Measurements from ENCODE around the gene GOLT1B. TPM values are rescaled to one million over a fixed set of nuclear protein-coding genes. Genes with fewer than 3 reads are reported as not detected.

Gene GOLT1B
- total RNA-seq, 1 donor from 2014 or later = 32.4 TPM

Other genes starting within 250 kb of the GOLT1B start
- gene SLCO1A2, start 166.9 kb upstream of the GOLT1B start, total RNA-seq (ENCODE audit: unreplicated experiment) = 2.1 TPM
- gene IAPP, start 128.9 kb upstream of the GOLT1B start, total RNA-seq (ENCODE audit: unreplicated experiment) = not detected
- gene PYROXD1, start 64.1 kb upstream of the GOLT1B start, total RNA-seq (ENCODE audit: unreplicated experiment) = 5.5 TPM
- 40.7 TPM for gene RECQL, start 154 bp upstream of the GOLT1B start, total RNA-seq (ENCODE audit: unreplicated experiment)
- 0.18 TPM for gene SPX, start 24.5 kb downstream of the GOLT1B start, total RNA-seq (ENCODE audit: unreplicated experiment)
- gene GYS2, start 103.1 kb downstream of the GOLT1B start, total RNA-seq (ENCODE audit: unreplicated experiment) = 0.08 TPM
- 506 TPM for gene LDHB, start 156.1 kb downstream of the GOLT1B start, total RNA-seq (ENCODE audit: unreplicated experiment)